Activated T-helper 1 cell treated with anti-CD3 and anti-CD28 coated beads, Interleukin-2, amount 50 U/mL, for 16 hours (primary cell): ENCODE data around the gene PTPRN.
"Not testable (repeated sequence)": the region's sequence is repeated elsewhere in the genome, so short reads cannot be mapped to it uniquely, and the experiment has no call there.

ENCODE experiments used
- DNase-seq, 2 donors: peaks; one replicate each; pipeline ENCODE4 v3.0.0-alpha.2; 2020; ENCODE audit warnings: low read depth in 1 of 2, low spot score in 1 of 2

PTPRN gene

DNA sequence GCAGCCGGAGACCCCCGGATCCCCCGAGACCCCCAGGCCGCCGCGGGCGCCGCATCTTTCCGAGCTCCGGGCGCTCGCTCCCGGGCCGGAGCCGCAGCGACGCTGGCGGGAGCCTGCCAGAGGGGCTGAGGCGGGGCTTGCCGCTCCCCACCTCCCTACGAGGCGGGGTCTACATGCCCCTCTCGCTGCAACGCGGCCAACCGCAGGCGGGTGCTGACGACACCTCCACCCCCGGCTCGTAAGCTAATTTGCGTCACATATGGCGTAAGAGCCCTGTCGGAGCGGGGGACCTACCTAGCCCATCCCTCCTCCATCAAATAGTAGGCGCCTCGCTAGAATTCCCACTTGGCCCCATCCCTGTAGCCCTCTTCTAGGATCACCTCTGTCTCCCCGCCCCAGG lies at the start of gene PTPRN:
TSS of gene PTPRN (minus strand) at position 124 of the 400 bp plus-strand sequence. CDS start at position 55, 69 bp downstream.
- no peak for DNase-seq

DNA sequence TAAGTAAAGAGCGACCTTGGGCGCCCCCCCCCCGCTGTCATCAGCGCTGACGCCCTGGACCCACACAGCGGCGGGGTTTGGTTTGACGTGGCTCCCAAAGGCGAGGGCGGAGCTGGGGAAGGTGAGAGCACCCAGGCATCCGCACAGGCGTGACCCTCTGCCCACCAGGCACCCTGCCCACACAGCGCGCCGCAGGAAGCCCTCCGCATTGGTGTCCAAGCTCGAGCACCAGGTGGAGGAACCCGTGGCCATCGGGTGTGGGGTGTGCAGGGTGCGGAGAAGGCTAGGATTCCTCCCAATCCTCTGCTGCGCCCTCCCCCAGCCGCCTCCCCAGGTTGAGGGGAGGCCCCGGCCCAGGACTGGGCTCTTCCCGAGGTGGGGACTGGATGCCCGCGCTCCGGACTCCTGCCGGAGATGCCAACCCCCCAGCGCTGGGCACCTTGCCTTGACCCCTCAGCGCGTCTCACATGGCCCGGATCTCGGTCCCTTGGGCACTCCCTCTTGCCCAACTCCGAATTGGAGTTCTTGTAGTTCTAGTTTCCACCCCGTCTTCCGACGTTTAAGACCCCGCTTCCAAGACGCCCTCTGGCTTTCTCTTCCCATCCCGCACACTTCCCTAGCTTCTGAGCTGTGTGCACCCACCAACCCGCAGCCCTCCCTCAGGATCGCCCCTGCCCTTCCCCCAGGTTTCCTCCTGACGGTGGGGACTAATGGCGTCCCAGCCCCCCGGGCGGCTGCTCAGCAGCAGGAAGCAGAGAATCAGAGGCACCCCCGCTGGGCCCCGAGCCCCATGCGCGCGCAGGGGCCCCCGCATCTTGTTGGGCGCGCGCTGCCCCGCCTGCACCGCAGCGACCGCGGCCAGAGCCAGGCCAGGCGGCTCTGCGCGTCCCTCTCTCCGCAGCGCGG lies 49.2 kb upstream of the PTPRN start:
- no peak for DNase-seq

DNA sequence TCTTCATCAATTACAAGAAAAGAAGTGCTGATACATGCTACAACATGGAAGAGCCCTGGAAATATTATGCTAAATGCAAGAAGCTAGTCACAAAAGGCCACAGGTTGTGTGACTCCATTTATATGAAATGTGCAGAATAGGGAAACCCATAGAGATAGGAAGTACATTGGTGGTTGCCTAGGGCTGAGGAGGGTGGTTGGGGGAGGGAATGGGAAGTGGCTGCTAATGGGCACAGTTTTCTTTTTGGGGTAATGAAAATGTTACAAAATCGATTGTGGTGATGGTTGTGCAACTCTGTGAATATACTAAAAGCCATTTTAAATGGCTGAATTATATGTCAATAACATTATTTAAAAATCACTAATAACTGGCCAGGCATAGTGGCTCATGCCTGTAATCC lies 47.6 kb upstream of the PTPRN start:
- DNase-seq = no peak

DNA sequence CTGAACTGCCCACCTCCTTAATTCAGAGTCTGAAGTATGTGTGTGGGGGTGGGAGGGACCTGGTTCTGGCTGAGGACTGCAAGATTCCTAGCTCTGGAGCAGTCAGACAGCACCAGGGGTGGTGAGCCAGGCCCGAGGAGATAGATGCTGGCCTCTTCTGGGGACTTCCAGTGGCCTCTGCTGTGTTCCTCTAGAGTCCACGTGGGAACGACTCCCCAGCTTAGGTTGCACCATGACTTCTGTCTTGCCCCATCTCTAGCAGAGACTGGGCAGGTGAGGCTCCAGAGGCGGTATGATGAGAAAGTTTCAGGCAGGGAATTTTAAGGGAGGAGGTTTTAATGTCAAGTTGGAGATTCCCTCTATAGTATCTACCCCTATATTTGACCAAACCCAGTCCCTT lies 45.4 kb upstream of the PTPRN start:
- DNase-seq = no peak

DNA sequence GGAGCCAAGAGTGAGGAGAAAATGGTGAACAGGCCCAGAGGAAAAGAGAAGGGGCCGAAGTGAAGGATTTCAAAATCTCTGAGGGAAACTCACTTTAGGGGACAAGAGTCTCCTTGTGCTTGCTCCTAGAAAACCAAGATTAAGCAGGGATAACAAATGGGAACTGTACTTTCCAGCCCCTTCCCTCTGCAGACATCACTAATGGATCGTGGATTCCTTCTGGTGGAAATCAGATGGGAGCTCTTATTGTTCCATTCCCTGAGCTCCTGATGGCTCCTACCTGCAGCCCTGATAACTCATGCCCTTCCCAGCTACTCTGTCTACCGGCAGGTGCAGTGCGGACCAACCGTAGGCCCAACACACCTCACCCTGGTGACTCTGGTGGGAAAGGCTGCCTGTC lies 43.9 kb upstream of the PTPRN start:
- DNase-seq = no peak

DNA sequence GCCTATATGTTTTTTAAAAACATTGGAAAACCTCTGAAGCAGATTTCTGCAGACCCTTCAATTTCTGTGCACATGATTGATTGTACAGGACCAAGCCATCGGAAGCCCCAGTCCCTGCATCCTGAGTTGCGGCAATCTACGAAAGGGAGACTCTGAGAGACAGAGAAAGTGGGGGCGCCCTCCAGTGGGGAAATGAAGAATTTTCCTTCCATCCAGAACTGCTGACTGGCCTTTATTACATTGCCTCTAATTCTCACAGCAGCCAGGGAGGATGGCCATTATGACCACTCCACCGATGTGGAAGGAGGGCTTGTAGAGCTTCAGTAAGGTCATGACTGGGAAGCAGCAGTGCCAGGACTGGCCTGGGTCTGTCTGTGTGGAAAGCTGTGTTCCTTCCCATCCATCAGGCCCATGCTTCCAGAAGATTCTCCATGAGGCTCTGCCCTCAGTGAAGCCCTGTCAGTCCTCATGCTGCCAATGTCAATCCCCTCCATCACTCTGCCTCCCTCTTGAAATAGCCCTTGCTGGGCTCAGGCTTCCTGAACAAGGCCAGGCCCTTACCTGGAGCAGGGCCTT lies 43.3 kb upstream of the PTPRN start:
- DNase-seq = peak; percentile 34 to 45

DNA sequence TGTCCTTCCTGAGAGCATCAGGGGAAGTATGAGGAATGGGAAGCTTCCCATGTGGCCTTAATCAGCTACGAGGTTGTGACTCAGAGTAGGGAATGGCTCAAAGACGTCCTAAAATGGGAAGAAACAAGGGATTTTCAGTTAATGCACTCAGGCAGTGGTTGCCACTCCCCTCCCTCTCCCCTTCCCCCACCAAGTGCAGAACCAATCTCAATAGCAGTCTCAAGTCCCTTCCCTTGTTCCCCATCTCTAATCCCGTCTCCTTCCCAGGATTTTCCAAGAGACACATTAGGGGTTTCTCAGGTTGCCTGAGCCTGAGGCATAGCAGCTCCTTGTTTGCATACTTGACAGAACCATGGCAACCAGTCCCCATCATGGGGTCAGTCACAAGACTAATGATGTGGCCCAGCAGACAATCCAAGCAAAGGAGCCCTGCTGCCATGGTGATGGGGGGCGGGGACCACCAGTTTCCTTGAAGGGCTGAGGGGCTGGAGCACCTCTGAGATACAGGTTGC lies 41.6 kb upstream of the PTPRN start:
- no peak for DNase-seq

DNA sequence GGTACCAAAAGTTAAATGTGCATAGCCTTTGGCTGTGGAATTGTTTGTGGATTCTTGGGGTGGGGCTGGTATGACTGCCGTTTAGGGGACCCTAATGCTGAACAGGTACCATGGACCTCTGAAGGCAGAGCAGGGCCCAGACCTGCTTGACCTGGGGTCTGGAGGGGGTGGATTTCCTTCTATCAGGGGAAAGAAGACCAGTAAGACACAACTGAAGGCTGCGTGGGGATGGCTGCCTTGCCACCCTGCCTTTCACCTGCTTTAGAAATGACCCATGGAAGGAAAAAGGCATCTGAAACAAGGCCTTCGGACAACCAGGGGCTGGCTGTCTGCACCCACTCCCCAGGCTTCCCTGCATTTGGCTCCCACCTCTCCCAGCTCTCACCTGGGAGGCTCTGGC lies 41.0 kb upstream of the PTPRN start:
- no peak for DNase-seq

DNA sequence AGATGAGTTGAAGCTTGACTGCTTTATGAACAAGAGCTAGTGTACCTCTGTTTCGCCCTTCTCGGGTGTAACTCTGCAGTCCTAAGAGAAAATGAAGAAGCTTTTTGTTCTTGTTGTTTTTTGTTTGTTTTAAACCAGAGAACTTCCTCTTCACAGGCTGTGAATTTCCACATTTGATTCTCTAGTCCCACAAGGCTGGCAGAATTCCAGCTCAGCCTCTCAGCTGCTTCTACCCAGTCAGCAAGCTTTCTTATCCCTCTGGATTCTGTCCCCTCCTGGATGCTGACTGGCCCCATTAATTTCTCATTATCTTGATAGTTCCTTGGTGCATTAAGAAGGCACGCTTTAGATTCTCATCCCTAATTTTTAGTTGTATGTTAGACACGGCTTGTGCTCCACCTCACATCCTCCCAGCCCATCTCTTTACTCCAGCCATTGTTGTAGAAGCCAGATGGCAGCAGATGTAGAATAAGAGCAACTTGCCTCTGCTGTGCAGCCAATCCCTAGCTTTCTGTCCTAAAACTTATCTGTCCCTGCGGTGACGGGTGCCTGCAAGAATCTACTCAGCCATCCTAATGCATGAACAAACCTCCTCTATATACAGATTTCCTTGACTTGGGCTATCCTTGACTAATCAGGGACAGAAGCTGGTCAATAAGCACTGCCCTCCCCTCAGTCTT lies 35.7 kb upstream of the PTPRN start:
- no peak for DNase-seq

DNA sequence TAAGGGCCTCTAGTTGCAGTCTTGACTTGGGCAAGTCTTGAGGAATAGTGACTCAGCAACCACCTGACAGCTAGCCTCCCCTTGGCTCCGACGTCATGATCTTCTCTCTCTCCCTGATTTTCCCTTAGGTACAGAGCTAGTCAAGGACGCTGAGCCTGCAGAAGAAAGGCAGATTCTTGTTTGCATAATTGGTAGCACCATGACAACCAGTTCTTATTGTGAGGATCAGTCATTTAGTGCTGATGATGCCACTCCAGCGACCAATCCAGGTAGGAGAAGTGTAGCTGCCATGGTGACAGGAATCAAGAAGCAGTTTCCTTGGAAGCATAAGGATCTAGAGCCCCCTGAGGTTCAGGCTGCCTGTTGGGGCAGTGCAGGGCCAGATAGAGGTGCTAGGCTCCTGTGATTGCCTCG lies 26.2 kb upstream of the PTPRN start:
- no peak for DNase-seq

DNA sequence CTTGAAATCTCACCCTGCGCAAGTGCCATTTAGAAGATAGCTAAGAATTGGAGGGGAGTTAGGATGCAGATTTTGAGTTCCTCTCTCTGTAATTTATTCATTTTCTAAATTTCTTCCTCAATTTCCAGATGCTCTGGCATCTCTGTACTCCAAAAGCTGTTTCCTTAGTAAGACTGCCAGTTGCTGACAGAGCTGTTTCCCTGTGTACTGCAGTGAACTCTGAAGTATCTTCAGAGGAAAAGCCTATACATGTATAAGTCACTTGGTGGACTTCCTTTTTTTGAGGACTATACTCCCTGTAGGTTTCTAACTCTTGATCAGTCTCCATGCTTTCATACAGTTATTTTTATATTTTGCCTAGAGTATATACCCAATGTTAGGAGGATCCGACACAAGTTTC lies 24.9 kb upstream of the PTPRN start:
- no peak for DNase-seq

DNA sequence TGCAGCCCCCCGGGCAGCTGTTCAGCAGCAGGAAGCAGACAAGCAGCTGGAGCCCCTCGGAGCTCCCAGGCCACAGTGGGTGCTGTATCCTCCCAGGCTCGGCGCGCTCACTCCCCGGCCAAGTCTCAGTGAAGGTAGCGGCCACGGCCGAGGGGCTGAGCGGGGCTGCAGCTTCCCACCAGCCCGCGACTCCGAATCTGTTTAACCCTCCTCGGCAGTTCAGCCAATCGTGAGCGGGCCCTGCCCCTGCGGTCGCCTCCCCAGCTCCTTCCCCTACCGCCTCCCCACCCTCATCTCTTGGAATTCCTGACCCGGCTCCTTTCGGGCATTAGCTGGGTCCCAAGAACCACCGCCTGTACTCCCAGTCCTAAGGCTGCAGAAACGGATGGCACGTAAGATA lies 23.3 kb upstream of the PTPRN start, which contains the start of gene RESP18:
TSS of gene RESP18 (minus strand) at position 203 of the 400 bp plus-strand sequence.
- DNase-seq = no peak

DNA sequence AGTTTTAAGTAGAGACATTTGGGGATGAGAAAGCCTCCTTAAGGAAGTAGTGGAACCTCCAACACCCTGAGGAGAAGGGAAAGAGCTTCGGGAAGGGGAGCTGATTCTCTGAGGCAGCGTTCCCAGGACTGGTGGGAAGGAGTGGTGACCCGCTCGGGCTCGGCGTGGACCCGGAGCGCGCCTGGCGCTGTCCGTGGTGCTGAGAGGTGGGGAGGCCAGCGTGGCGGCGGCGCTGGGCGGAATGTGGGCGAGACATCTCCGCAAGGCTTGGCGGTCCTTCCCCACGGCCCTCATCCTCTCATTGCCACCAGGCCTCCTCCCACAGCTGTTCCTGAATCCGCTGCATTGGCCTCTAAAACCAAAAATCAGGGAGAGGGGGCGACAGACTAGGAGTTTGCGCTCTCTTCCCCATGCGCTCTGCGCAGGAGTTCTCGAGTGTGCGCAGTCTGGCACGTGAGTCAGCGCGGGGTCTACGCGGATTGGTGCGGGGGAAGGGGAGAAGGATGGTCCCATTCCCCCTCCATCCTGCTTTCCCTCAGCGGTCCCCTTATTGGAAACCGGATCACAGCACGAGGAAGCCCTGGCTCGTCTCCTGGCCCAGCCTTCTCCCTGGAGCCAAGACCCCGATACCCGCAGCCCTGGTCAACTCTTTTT lies 22.5 kb upstream of the PTPRN start:
- no peak for DNase-seq

DNA sequence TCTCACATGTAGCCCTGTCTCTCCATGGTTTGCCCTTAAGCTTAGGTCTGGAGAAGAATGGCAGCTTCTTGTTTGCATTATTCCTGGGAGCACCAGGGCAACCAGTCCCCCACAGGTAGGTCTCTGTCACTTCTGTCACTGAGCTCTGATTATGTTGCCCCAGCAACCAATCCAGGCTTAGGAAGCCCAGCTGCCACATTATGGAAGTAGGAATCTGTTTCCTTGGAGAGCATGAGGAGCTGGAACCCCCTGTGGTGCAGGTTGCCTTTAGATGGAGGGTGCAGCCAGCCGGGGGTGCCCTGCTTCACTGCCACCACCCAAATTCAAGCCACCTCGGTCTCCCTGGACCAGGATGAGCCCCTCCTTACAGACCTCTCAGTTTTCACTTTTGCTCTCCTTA lies 18.5 kb upstream of the PTPRN start:
- DNase-seq = no peak

DNA sequence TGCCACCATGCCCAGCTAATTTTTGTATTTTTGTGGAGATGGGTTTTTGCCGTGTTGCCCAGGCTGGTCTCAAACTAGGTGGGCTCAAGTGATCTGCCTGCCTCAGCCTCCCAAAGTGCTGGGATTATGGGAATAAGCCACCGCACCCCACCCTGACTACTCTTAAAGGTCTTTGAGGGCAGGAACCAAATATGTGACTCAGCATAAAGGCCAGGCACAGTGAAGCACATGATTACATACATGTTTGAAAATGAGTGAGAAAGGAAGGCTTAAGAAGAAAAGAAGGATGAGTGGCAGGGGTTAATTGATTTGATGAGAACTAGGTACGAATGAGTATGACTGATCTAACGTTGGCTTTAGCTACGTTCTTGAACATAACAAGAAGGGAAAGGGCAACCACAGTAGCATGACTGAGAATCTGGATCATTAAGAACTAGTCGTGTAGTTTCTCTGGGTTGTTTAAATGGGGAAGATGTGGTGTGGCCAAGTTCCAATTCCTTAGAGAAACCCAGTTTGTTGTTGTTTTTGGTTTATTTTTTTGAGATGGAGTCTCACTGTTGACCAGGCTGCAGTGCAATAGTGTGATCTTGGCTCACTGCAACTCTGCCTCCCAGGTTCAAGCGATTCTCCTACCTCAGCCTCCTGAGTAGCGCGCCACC lies 16.6 kb upstream of the PTPRN start:
- no peak for DNase-seq

DNA sequence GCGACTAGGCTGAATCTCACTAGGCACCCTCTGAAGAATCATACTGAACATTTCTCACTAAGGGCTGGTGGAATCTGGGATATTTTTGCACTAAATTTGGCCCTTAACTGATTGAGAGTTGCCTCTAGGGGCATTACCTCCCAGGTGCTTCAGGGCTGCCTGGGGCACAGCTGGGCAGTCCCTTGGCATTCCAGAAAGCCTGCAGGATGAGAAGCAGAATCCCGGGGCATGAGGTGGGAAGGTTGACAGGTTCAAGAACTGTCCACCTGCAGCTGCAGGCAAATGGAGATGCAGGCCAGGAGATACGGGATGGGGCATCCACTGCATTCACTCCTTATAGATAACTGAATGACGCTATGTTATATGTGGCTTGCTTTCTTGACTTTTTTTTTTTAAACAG lies 15.9 kb upstream of the PTPRN start:
- DNase-seq = no peak

DNA sequence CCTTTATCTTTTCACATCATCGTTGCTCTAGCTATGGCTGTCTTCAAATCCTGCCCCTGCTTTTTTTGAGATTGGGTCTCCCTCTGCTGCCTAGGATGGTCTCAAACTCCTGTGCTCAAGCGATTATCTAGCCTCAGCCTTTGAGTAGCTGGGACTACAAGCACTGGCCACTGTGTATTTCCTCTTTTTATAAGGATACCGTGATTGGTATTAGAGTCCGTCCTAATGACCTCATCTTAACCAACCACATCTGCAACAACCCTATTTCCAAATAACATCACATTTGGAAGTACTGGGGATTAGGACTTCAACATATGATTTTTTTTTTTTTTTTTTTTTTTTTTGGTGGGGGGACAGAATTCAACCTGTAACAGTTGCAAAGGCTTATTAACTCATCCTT lies 14.2 kb upstream of the PTPRN start:
- no peak for DNase-seq

DNA sequence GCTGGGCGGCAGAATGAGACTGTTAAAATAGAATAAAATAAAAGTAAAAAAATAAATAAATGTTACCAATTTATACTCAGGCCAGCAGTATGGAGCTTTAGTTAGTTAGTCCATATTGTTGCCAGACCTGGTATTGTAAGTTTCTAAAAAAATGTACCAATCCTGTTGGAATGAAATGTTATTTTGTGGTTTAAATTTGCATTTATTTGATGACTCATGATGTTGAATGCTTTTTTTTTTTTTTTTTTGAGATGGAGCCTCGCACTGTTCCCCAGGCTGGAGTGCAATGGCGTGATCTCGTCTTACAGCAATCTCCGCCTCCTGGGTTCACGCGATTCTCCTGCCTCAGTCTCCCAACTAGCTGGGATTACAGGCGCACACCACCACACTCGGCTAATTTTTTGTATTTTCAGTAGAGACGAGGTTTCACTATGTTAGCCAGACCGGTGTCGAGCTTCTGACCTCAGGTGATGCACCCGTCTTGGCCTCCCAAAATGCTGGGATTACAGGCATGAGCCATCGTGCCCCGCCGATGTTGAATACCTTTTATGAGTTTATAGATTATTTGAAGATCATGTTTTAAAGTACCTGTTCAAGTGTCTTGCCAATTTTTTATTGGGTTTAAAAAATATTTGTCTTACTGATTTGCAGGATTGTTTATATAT lies 5.7 kb upstream of the PTPRN start:
- DNase-seq = no peak

DNA sequence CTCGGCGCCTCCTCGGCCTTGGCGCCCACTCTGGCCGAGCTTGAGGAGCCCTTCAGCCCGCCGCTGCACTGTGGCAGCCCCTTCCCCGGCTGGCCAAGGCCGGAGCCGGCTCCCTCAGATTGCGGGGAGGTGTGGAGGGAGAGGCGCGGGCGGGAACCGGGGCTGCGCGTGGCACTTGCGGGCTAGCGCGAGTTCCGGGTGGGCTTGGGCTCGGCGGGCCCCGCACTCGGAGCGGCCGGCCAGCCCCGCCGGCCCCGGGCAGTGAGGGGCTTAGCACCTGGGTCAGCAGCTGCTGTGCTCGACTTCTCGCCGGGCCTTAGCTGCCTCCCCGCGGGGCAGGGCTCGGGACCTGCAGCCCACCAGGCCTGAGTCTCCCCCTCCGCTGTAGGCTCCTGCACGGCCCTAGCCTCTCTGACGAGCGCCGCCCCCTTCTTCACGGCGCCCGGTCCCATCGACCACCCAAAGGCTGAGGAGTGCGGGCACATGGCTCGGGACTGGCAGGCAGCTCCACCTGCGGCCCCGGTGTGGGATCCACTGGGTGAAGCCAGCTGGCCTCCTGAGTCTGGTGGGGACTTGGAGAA lies 3.6 kb upstream of the PTPRN start:
- not testable (repeated sequence) for DNase-seq
